GM23338 (cell line): ENCODE data around the gene FBXL14.

Experiments used
- CREB1 ChIP-seq: fragments of 250-450 bp; sonication (Bioruptor Pico); IDR thresholded peaks from 2 replicates; pipeline ENCODE4 v1.5.0; 2020; ENCODE audit warnings: low read depth, mild to moderate bottlenecking, moderate library complexity
- EZH2 ChIP-seq: fragments of 200-600 bp; sonication (generic); IDR thresholded peaks from one replicate; pipeline ENCODE4 v1.8.0; 2017; ENCODE audit warnings: antibody characterized with exemption, mild to moderate bottlenecking, low read depth; ENCODE audit not compliant: unreplicated experiment
- EZH2phosphoT487 ChIP-seq: fragments of 200-600 bp; sonication (generic); IDR thresholded peaks from one replicate; pipeline ENCODE4 v1.8.1; 2018; ENCODE audit warnings: antibody characterized with exemption; ENCODE audit not compliant: unreplicated experiment
- JUNB ChIP-seq: IDR thresholded peaks from one replicate; pipeline ENCODE4 v1.6.1; 2016; ENCODE audit warnings: antibody characterized with exemption; ENCODE audit not compliant: unreplicated experiment
- NANOG ChIP-seq: IDR thresholded peaks from 2 replicates; pipeline ENCODE4 v1.6.1; 2016; ENCODE audit warnings: antibody characterized with exemption, borderline replicate concordance
- POLR2AphosphoS5 ChIP-seq: IDR thresholded peaks from 2 replicates; pipeline ENCODE4 v1.6.1; 2016; ENCODE audit warnings: antibody characterized with exemption, low read depth
- REST ChIP-seq: IDR thresholded peaks from one replicate; pipeline ENCODE4 v1.6.1; 2018; ENCODE audit warnings: antibody characterized with exemption; ENCODE audit not compliant: unreplicated experiment
- TF ChIP-seq, protein P1 (sequence below), 2 experiments: fragments of 200-600 bp in 1 of 2; sonication (generic) in 1 of 2; conservative IDR thresholded peaks; 2 replicates each; pipeline versions ENCODE4 v1.5.1 to v1.6.1; 2016 to 2017; ENCODE audit warnings: antibody characterized with exemption in 2 of 2, low read depth in 2 of 2, mild to moderate bottlenecking in 2 of 2, moderate library complexity in 1 of 2
- TF ChIP-seq, protein P2 (sequence below): IDR thresholded peaks from 2 replicates; pipeline ENCODE4 v1.6.1; 2016; ENCODE audit warnings: antibody characterized with exemption

DNA sequence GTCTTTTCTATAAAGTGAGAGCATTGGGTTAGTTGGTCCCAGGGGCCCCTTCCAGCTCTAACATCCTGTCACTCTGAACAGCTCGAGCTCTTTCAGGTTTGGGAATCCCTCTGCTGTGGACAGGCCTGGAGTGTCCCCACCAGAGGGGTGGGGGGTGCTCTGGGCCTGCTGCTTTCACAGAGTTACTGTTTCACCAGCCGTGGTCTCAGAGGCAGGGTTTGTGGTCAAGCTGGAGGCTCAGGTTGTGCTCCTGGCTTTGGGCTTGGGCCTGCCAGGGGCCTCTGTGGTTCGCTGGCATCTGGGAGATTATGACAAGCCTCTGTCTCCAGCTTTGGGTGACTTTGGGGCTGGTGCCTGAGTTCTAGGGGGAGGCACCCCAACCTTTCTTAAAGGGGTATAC, 59.6 kb downstream of the FBXL14 start:
- TF ChIP-seq NANOG (no peak), EZH2 (no peak), POLR2AphosphoS5 (no peak), CREB1 (CRISPR knock-in tag) (no peak), JUNB (no peak), EZH2phosphoT487 (no peak), REST (no peak)
- TF ChIP-seq, protein P1, sequence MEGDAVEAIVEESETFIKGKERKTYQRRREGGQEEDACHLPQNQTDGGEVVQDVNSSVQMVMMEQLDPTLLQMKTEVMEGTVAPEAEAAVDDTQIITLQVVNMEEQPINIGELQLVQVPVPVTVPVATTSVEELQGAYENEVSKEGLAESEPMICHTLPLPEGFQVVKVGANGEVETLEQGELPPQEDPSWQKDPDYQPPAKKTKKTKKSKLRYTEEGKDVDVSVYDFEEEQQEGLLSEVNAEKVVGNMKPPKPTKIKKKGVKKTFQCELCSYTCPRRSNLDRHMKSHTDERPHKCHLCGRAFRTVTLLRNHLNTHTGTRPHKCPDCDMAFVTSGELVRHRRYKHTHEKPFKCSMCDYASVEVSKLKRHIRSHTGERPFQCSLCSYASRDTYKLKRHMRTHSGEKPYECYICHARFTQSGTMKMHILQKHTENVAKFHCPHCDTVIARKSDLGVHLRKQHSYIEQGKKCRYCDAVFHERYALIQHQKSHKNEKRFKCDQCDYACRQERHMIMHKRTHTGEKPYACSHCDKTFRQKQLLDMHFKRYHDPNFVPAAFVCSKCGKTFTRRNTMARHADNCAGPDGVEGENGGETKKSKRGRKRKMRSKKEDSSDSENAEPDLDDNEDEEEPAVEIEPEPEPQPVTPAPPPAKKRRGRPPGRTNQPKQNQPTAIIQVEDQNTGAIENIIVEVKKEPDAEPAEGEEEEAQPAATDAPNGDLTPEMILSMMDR (conservative IDR thresholded peaks at IDR 0.05; ENCODE audit: low read depth in 2 of 2), result no peak
- TF ChIP-seq, protein P2, sequence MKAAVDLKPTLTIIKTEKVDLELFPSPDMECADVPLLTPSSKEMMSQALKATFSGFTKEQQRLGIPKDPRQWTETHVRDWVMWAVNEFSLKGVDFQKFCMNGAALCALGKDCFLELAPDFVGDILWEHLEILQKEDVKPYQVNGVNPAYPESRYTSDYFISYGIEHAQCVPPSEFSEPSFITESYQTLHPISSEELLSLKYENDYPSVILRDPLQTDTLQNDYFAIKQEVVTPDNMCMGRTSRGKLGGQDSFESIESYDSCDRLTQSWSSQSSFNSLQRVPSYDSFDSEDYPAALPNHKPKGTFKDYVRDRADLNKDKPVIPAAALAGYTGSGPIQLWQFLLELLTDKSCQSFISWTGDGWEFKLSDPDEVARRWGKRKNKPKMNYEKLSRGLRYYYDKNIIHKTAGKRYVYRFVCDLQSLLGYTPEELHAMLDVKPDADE, result no peak
